GM19455 (cell line): ENCODE data around the gene SLC19A1.

Experiments used
- ATAC-seq: cut with Tn5 transposase; IDR thresholded peaks from one replicate; pipeline ENCODE4 v1.9.1; 2021; ENCODE audit not compliant: unreplicated experiment

The SLC19A1 gene

GRCh38 chr21:45448283-45448809 is 93.9 kb downstream of the SLC19A1 start:
- ATAC-seq: no peak
